CD4-positive, alpha-beta T cell treated with Interleukin-17A for 4 hours (primary cell): ENCODE results near the gene INTS11.
A peak's percentile ranks its signal among the peaks of the same experiment; 100 is the strongest.

ENCODE experiments used
- DNase-seq: peaks from one replicate; pipeline ENCODE4 v3.0.0-alpha.2; 2020; ENCODE audit warnings: mixed read lengths

INTS11 gene

GRCh38 chr1:1343811-1344421, 19.5 kb upstream of the INTS11 start:
- DNase-seq: no peak

GRCh38 chr1:1342584-1343115, 18.2 kb upstream of the INTS11 start:
- no peak for DNase-seq

- DNase-seq: no peak
Observed at GRCh38 chr1:1342061-1342562, 17.7 kb upstream of the INTS11 start.

GRCh38 chr1:1341549-1342021, 17.1 kb upstream of the INTS11 start:
- no peak for DNase-seq

- DNase-seq: no peak
Observed at GRCh38 chr1:1340791-1341548, 16.5 kb upstream of the INTS11 start.

- no peak for DNase-seq
Observed at GRCh38 chr1:1340185-1340584, 15.7 kb upstream of the INTS11 start.

- DNase-seq: no peak
Observed at GRCh38 chr1:1338278-1338677, 13.8 kb upstream of the INTS11 start.

- DNase-seq: peak; percentile 36
Observed at GRCh38 chr1:1337793-1338147, 13.3 kb upstream of the INTS11 start.

GRCh38 chr1:1336931-1337792, 12.7 kb upstream of the INTS11 start:
- no peak for DNase-seq

- DNase-seq: no peak
Observed at GRCh38 chr1:1336446-1336845, 12.0 kb upstream of the INTS11 start.

GRCh38 chr1:1335792-1336248, 11.4 kb upstream of the INTS11 start:
- no peak for DNase-seq

- no peak for DNase-seq
Observed at GRCh38 chr1:1335283-1335682, 10.8 kb upstream of the INTS11 start.

GRCh38 chr1:1334835-1335234, 10.4 kb upstream of the INTS11 start:
- no peak for DNase-seq

GRCh38 chr1:1333551-1334241, 9.2 kb upstream of the INTS11 start:
- DNase-seq: no peak

GRCh38 chr1:1332774-1333480, 8.5 kb upstream of the INTS11 start:
- no peak for DNase-seq

- no peak for DNase-seq
Observed at GRCh38 chr1:1332031-1332755, 7.7 kb upstream of the INTS11 start.

- no peak for DNase-seq
Observed at GRCh38 chr1:1331068-1331965, 6.9 kb upstream of the INTS11 start, which contains the start of gene TAS1R3. TAS1R3 (plus strand) TSS chr1:1331280; CDS start chr1:1331346, 66 bp downstream.

GRCh38 chr1:1330366-1331067, 6.1 kb upstream of the INTS11 start:
- no peak for DNase-seq
